H1 (cell line): ENCODE measurements around the gene TMEM132A. TPM values are rescaled to one million over a fixed set of nuclear protein-coding genes. Genes with fewer than 3 reads are reported as not detected.

Source experiments
- BACH1 ChIP-seq: IDR thresholded peaks from 2 replicates; pipeline ENCODE4 v1.6.1; 2012; ENCODE audit warnings: low read length, improper control_type of control experiment
- CTCF ChIP-seq, 3 experiments: IDR thresholded peaks; 1 replicate in 2 of 3; 2 replicates in 1 of 3; pipeline versions ENCODE4 v1.5.1 to v1.6.1; 2011; ENCODE audit warnings: low read length in 3 of 3, mild to moderate bottlenecking in 3 of 3, inconsistent platforms in 2 of 3, low read depth in 1 of 3, moderate library complexity in 1 of 3; ENCODE audit not compliant: insufficient read depth in 1 of 3; ENCODE audit errors: control extremely low read depth in 1 of 3
- EGR1 ChIP-seq: IDR thresholded peaks from 2 replicates; pipeline ENCODE4 v1.6.1; 2011; ENCODE audit warnings: low read depth, low read length, borderline replicate concordance
- EP300 ChIP-seq, 2 experiments: IDR thresholded peaks; 1 replicate in 1 of 2; 2 replicates in 1 of 2; pipeline ENCODE4 v1.6.1; 2011 to 2012; ENCODE audit warnings: low read depth in 2 of 2, low read length in 2 of 2, mild to moderate bottlenecking in 2 of 2, borderline replicate concordance in 1 of 2, inconsistent platforms in 1 of 2, moderate library complexity in 1 of 2
- SRF ChIP-seq: IDR thresholded peaks from 2 replicates; pipeline ENCODE4 v1.6.1; 2011; ENCODE audit warnings: mild to moderate bottlenecking, low read depth, low read length, moderate library complexity
- TEAD4 ChIP-seq: IDR thresholded peaks from 2 replicates; pipeline ENCODE4 v1.6.1; 2012; ENCODE audit warnings: low read depth, low read length, inconsistent platforms, mixed read lengths
- polyA plus RNA-seq, 7 experiments: library from polyadenylated mRNA; depleted of rRNA in 3 of 7; stranded (reverse) in 5 of 7; unstranded in 2 of 7; fragments of >200 nt in 5 of 7; fragments of 200-250 nt in 2 of 7; gene quantifications; 1 replicate in 5 of 7; 2 replicates in 1 of 7; 4 replicates in 1 of 7; pipeline versions ENCODE4 v1.2.1 to v1.2.3, GENCODE V29; 2011 to 2013; ENCODE audit warnings: missing spikeins in 2 of 7, mixed read lengths in 2 of 7
- small RNA-seq: library from polyadenylated mRNA; stranded (forward); fragments of <200 nt; extraction: miRNeasy Mini kit (QIAGEN cat#:217004); gene quantifications from one replicate; pipeline ENCODE3, GENCODE V24; 2013; ENCODE audit not compliant: insufficient read depth
- total RNA-seq: library from RNA; stranded (reverse); fragmentation: NEBNext Ultra II Directional; extraction: Animal tissue kit (Norgen Biotek cat#: 25700); gene quantifications from 2 replicates; pipeline ENCODE4 v1.2.1, GENCODE V29; 2021

TMEM132A gene
- total and polyA plus RNA-seq, 2 of the 8 experiments (the other 6 are each of a cell fraction or from before 2014, with no cell fraction given): 46.6 to 97.9 TPM

GRCh38 chr11:60985991-60986915 is 62.0 kb downstream of the TMEM132A start (continued):
- TF ChIP-seq CTCF (IDR thresholded peaks at IDR 0.05; ENCODE audit: control extremely low read depth in 1 of 3, insufficient read depth in 1 of 3, low read depth in 1 of 3, low read length in 3 of 3) (no peak), TEAD4 (no peak), EP300 (IDR thresholded peaks at IDR 0.05; ENCODE audit: borderline replicate concordance in 1 of 2, low read depth in 2 of 2, low read length in 2 of 2) (no peak), BACH1 (no peak), SRF (no peak), EGR1 (no peak)

Small RNA genes within 50 kb of the gene (small RNA-seq; reads per million reads assigned to genes)
- not detected for gene RNU6-933P

Other genes with a start within 250 kb of the TMEM132A start
- not detected in 2 replicates for gene MS4A8, start 224.8 kb upstream of the TMEM132A start, total RNA-seq
- not detected in 2 replicates for gene MS4A8, start 224.8 kb upstream of the TMEM132A start, polyA plus RNA-seq (2011; rRNA removed)
- gene MS4A18, start 199.7 kb upstream of the TMEM132A start, total RNA-seq: not detected in 2 replicates
- not detected in 2 replicates for gene MS4A18, start 199.7 kb upstream of the TMEM132A start, polyA plus RNA-seq (2011; rRNA removed)
- gene MS4A15, start 167.6 kb upstream of the TMEM132A start, total RNA-seq: 0.17 TPM in 1 of 2 replicates, not detected in the other
- gene MS4A15, start 167.6 kb upstream of the TMEM132A start, polyA plus RNA-seq (2011; rRNA removed): 0.15 and 0.41 TPM in 2 replicates
- not detected in 2 replicates for gene MS4A10, start 139.1 kb upstream of the TMEM132A start, total RNA-seq
- not detected in 2 replicates for gene MS4A10, start 139.1 kb upstream of the TMEM132A start, polyA plus RNA-seq (2011; rRNA removed)
- gene CCDC86, start 82.3 kb upstream of the TMEM132A start, total RNA-seq: 76.4 and 77.1 TPM in 2 replicates
- 37.7 and 55.6 TPM in 2 replicates for gene CCDC86, start 82.3 kb upstream of the TMEM132A start, polyA plus RNA-seq (2011; rRNA removed)
- 0.11 TPM in 1 of 2 replicates, not detected in the other for gene PTGDR2, start 68.5 kb upstream of the TMEM132A start, total RNA-seq
- 0.20 and 0.25 TPM in 2 replicates for gene PTGDR2, start 68.5 kb upstream of the TMEM132A start, polyA plus RNA-seq (2011; rRNA removed)
- gene ZP1, start 56.9 kb upstream of the TMEM132A start, total RNA-seq: not detected in 2 replicates
- gene ZP1, start 56.9 kb upstream of the TMEM132A start, polyA plus RNA-seq (2011; rRNA removed): 0.16 TPM in 1 of 2 replicates, not detected in the other
- 140 and 141 TPM in 2 replicates for gene PRPF19, start 17.9 kb upstream of the TMEM132A start, total RNA-seq
- gene PRPF19, start 17.9 kb upstream of the TMEM132A start, polyA plus RNA-seq (2011; rRNA removed): 107 and 176 TPM in 2 replicates
- gene TMEM109, start 10.3 kb upstream of the TMEM132A start, total RNA-seq: 30.3 and 30.7 TPM in 2 replicates
- 27.3 and 29.9 TPM in 2 replicates for gene TMEM109, start 10.3 kb upstream of the TMEM132A start, polyA plus RNA-seq (2011; rRNA removed)
- gene SLC15A3, start 27.7 kb downstream of the TMEM132A start, total RNA-seq: 25.8 and 33.7 TPM in 2 replicates
- gene SLC15A3, start 27.7 kb downstream of the TMEM132A start, polyA plus RNA-seq (2011; rRNA removed): 31.0 and 36.4 TPM in 2 replicates
- gene CD6, start 47.2 kb downstream of the TMEM132A start, total RNA-seq: 0.19 TPM in 1 of 2 replicates, not detected in the other
- gene CD6, start 47.2 kb downstream of the TMEM132A start, polyA plus RNA-seq (2011; rRNA removed): 0.03 TPM in 2 replicates
- not detected in 2 replicates for gene CD5, start 178.0 kb downstream of the TMEM132A start, total RNA-seq
- gene CD5, start 178.0 kb downstream of the TMEM132A start, polyA plus RNA-seq (2011; rRNA removed): not detected in 2 replicates
- 18.0 and 21.0 TPM in 2 replicates for gene VPS37C, start 237.0 kb downstream of the TMEM132A start, total RNA-seq
- 12.9 and 15.4 TPM in 2 replicates for gene VPS37C, start 237.0 kb downstream of the TMEM132A start, polyA plus RNA-seq (2011; rRNA removed)